HL-60 (cell line): ENCODE data around the gene CLIC6.
"Not testable (repeated sequence)": the region's sequence is repeated elsewhere in the genome, so short reads cannot be mapped to it uniquely, and the experiment has no call there.

Experiments
- DNase-seq, 2 experiments: peaks; one replicate each; pipeline ENCODE4 v3.0.0-alpha.2; 2010 to 2020; ENCODE audit warnings: low read depth in 1 of 2, low spot score in 1 of 2
- H3K27ac ChIP-seq: fragments of 250-450 bp; sonication (Bioruptor Pico); replicated peaks from 2 replicates; pipeline ENCODE4 v1.5.1; 2020; ENCODE audit warnings: mild to moderate bottlenecking, moderate library complexity
- H3K27me3 ChIP-seq: fragments of 250-450 bp; sonication (Bioruptor Pico); 2 replicates; pipeline ENCODE4 v1.5.1; 2021; ENCODE audit warnings: mild to moderate bottlenecking, moderate library complexity; ENCODE audit not compliant: insufficient read depth, poor library complexity, severe bottlenecking
- H3K4me3 ChIP-seq: replicated peaks from 2 replicates; pipeline ENCODE4 v1.5.1; 2011; ENCODE audit warnings: mild to moderate bottlenecking, control low read depth, low read length; ENCODE audit not compliant: insufficient read depth
- GABPA ChIP-seq: IDR thresholded peaks from 2 replicates; pipeline ENCODE4 v1.6.1; 2012; ENCODE audit warnings: low read depth
- POLR2AphosphoS5 ChIP-seq: IDR thresholded peaks from 2 replicates; pipeline ENCODE4 v1.6.1; 2012; ENCODE audit warnings: low read depth
- SPI1 ChIP-seq: IDR thresholded peaks from 2 replicates; pipeline ENCODE4 v1.6.1; 2012; ENCODE audit warnings: low read depth, mild to moderate bottlenecking, borderline replicate concordance
- TF ChIP-seq, protein P1 (sequence below): IDR thresholded peaks from 2 replicates; pipeline ENCODE4 v1.6.1; 2012; ENCODE audit warnings: low read depth; ENCODE audit not compliant: insufficient replicate concordance
- TF ChIP-seq, protein P2 (sequence below): IDR thresholded peaks from one replicate; pipeline ENCODE4 v1.5.1; 2011; ENCODE audit warnings: low read length, control low read depth, inconsistent platforms; ENCODE audit not compliant: insufficient read depth

The CLIC6 gene

DNA sequence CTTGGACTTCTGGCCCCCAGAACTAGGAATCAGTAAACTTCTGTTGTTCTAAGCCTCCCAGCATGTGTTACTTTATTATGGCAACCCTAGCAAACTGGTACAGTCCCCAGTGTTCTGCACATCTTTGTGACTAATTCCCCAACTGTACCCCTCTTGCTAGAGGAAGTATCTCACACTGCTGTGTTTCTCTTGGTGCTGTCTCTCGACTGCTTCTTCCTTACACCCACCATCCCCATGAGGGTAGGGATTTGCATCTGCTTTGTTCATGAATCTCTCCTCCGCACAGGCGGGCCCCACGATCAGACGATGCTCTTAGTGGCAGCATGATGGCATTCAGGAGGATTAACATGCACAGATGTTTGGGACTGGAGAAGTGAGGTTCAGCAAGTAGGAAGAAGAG lies 46.7 kb downstream of the CLIC6 start:
- DNase-seq = no peak
- Histone ChIP-seq H3K27ac (no peak overlapping the region), H3K27me3 (peaks cover 7% of the 10 kb centered on the region), H3K4me3 (no peak overlapping the region)
- no peak for TF ChIP-seq SPI1

DNA sequence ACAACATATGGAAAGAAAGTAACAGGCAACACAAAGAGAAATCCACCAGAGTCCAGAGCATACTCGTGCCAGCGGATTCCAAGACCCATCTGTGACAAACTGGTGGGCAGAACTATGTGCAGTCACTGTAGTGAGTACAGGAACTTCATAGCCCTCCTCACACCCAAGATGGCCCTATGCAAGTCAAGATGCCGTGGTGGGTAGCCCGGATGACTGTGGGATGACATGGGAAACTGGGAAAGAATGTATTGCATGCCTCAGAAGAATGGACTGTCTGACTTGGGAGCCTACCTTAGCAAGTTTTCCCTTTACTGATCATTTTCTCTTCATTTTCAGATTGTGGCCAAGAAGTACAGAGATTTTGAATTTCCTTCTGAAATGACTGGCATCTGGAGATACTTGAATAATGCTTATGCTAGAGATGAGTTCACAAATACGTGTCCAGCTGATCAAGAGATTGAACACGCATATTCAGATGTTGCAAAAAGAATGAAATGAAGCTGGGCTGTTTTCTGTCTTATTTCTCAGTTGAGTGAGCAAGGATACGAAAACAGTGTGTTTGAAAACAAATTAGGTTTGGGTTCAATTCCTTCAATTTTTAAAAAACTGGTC lies 47.3 kb downstream of the CLIC6 start:
- H3K27me3 ChIP-seq = peaks cover 8% of the 10 kb centered on the region
- no peak overlapping the region for H3K4me3 ChIP-seq
- no peak for DNase-seq
- H3K27ac ChIP-seq = no peak overlapping the region
- TF ChIP-seq, protein P1, sequence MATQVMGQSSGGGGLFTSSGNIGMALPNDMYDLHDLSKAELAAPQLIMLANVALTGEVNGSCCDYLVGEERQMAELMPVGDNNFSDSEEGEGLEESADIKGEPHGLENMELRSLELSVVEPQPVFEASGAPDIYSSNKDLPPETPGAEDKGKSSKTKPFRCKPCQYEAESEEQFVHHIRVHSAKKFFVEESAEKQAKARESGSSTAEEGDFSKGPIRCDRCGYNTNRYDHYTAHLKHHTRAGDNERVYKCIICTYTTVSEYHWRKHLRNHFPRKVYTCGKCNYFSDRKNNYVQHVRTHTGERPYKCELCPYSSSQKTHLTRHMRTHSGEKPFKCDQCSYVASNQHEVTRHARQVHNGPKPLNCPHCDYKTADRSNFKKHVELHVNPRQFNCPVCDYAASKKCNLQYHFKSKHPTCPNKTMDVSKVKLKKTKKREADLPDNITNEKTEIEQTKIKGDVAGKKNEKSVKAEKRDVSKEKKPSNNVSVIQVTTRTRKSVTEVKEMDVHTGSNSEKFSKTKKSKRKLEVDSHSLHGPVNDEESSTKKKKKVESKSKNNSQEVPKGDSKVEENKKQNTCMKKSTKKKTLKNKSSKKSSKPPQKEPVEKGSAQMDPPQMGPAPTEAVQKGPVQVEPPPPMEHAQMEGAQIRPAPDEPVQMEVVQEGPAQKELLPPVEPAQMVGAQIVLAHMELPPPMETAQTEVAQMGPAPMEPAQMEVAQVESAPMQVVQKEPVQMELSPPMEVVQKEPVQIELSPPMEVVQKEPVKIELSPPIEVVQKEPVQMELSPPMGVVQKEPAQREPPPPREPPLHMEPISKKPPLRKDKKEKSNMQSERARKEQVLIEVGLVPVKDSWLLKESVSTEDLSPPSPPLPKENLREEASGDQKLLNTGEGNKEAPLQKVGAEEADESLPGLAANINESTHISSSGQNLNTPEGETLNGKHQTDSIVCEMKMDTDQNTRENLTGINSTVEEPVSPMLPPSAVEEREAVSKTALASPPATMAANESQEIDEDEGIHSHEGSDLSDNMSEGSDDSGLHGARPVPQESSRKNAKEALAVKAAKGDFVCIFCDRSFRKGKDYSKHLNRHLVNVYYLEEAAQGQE = no peak
- TF ChIP-seq, protein P2, sequence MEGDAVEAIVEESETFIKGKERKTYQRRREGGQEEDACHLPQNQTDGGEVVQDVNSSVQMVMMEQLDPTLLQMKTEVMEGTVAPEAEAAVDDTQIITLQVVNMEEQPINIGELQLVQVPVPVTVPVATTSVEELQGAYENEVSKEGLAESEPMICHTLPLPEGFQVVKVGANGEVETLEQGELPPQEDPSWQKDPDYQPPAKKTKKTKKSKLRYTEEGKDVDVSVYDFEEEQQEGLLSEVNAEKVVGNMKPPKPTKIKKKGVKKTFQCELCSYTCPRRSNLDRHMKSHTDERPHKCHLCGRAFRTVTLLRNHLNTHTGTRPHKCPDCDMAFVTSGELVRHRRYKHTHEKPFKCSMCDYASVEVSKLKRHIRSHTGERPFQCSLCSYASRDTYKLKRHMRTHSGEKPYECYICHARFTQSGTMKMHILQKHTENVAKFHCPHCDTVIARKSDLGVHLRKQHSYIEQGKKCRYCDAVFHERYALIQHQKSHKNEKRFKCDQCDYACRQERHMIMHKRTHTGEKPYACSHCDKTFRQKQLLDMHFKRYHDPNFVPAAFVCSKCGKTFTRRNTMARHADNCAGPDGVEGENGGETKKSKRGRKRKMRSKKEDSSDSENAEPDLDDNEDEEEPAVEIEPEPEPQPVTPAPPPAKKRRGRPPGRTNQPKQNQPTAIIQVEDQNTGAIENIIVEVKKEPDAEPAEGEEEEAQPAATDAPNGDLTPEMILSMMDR = no peak
- TF ChIP-seq GABPA (no peak), POLR2AphosphoS5 (no peak), SPI1 (no peak)

DNA sequence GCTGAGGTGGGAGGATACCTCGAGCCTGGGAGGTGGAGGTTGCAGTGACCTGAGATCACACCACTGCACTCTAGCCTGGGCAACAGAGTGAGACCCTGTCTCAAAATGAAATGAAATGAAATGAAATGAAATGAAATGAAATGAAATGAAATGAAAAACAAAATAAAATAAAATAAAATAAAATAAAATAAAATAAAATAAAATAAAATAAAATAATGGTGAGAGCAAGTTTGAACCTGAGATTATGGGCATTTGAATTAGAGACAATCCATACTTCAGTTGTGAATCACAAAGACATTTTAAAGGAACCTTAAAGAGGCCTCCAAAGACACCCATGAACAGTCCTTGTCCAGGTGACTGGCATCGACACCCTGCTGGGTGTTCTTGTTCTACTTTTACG lies 49.7 kb downstream of the CLIC6 start:
- not testable (repeated sequence) for H3K4me3 ChIP-seq

DNA sequence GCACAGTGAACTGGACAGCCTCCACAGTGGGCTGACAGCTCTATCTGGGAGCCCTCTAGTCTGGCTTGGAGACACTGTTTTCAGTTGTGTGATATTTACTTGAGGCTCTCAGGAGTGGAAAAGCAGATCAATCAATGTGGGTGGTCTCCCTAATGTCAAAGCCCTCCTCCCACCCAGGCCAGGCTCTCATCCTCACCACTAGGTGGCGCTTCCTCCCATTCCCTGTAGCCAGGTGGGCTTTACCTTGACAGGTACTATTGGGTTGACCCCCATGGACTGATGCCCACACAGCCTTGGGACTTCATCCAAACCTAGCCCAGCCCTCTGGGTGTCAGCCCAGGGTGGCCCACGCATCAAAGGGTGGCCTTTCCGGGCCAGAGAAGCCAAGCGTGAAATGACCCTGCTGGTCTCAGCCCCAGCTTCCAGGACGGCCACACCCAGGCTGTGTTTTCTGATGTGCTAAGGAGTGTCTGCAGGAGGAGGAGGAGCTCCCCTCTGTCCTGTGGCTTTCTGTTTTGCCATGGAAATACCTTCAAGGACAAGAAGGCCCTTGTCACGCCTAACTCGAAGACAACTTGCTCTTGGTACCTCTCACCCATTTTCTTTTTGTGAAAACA lies 54.0 kb downstream of the CLIC6 start:
- Histone ChIP-seq H3K27me3 (peaks cover 2% of the 10 kb centered on the region), H3K27ac (no peak overlapping the region), H3K4me3 (no peak overlapping the region)
- TF ChIP-seq, protein P2 = peak; percentile 52
- TF ChIP-seq POLR2AphosphoS5 = no peak
- no peak for DNase-seq

More for the DNA sequence above, 49.7 kb downstream of the CLIC6 start:
- not testable (repeated sequence) for DNase-seq, H3K27ac ChIP-seq, H3K27me3 ChIP-seq

DNA sequence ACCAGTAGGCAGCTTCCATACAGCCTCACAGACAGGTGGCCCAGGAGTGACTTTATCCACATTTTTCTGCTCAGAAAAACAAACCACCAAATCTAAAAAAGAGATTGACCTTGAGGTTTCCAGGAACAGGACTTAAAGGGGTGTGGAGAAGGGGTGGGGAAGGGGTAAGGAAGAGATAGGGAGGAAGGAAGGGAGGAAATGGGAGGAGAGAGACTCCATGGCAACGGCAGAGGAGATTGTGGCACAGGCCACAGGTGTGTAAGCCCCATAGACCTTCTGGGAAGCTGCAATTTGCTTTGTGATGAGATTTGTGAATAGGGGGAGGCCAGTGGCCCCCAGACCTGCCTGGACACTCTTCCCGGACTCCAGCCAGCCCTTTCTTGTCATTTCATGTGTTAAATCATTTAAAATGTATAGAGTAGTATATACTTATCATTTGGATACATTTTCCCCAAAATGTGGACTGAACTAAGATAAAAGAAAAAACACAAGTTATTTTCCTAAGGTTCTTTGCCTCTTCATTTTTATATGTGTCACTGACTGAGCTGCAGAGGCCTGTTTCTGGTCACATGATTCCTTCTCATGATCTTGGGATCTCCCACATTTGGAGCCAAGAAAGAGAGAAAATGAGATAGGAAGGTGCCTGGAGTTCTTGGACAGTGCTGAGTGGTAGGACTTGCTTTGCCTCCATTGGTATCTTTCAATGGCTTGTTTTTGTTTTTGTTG lies 55.5 kb downstream of the CLIC6 start:
- Histone ChIP-seq H3K27me3 (peaks cover 2% of the 10 kb centered on the region), H3K27ac (no peak overlapping the region), H3K4me3 (no peak overlapping the region)
- TF ChIP-seq POLR2AphosphoS5 (no peak), SPI1 (no peak), GABPA (no peak)
- TF ChIP-seq, protein P1 = no peak
- TF ChIP-seq, protein P2 = no peak
- DNase-seq = no peak
